GM19193 (cell line): ENCODE results near the gene AMN.

Experiments used
- POLR2A ChIP-seq: IDR thresholded peaks from 4 replicates; pipeline ENCODE4 v1.6.1; 2011; ENCODE audit not compliant: insufficient read depth, insufficient read length; ENCODE audit errors: extremely low read depth

The AMN gene

GRCh38 chr14:102922490-102923200 is at the start of gene AMN:
TSS of gene AMN (plus strand) at chr14:102922663. CDS start at chr14:102922689, 26 bp downstream.
- no peak for TF ChIP-seq POLR2A

- no peak for TF ChIP-seq POLR2A
Measured at GRCh38 chr14:102873131-102873530, 49.3 kb upstream of the AMN start.

DNA sequence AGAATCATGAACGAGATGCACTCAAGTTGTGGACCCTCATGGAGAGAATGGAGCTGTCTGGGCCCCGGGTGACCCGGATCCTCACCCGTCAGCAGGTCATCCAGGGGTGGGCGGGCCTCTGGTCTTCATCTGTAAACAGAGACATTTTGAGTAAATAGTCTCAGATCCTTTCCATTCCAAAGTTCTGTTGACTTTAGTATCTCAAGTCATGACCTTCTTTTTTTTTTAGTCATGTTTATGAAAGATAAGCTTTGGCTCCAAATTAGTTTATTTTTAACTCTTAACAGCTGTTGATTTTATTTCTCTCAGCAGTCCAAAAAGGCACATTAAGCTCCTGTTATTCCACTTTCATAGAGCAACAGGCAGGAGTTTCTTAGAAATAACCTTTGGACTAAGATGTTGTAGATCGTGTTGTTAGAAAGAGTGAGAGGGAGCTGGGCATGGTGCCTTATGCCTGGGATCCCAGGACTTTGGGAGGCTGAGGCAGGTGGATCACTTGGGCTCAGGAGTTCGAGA is 48.9 kb upstream of the AMN start:
- TF ChIP-seq POLR2A = no peak

DNA sequence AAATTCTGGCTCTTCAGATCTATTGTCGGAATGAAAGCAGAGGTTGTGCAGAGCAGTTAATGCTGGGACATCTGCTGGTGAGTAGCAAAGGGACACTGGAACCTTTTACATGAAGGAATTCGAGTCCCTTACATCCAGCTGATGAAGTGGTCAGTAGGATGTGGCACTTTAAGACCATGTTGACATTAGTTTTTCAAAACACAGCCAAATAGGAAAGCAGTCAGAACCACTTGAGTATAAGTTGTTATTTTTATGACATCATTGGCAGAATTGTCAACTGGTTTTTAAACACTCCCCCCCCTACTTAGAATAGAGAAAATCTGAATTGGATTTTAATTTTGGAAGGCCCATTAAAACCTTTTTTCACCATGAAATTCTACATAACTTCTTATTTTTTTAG is 46.8 kb upstream of the AMN start:
- no peak for TF ChIP-seq POLR2A

GRCh38 chr14:102878174-102878969 is 44.1 kb upstream of the AMN start:
- peak; percentile 9 for TF ChIP-seq POLR2A

DNA sequence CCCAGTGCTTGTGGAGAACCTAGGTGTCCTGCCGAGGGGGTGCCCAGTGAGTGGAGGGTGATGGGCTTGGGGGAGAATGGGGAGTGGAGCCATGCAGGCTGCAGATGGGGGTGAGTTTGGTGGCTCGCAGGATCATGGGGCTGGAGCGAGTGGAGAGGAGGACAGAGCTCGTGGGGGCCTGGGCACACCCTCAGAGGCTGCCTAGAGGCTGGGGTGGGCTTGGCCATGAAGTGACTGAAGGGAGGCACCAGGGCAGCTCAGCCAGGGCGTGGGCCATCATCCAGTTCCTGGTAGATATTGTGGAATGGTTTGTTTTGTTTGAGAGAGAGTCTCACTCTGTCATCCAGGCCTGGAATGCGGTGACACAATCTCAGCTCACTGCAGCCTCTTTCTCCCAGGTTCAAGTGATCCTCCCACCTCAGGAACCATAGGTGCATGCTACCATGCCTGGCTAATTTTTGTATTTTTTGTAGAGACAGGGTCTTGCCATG is 43.4 kb upstream of the AMN start:
- no peak for TF ChIP-seq POLR2A

GRCh38 chr14:102882226-102882906 is 40.1 kb upstream of the AMN start:
- peak; percentile 27 for TF ChIP-seq POLR2A

DNA sequence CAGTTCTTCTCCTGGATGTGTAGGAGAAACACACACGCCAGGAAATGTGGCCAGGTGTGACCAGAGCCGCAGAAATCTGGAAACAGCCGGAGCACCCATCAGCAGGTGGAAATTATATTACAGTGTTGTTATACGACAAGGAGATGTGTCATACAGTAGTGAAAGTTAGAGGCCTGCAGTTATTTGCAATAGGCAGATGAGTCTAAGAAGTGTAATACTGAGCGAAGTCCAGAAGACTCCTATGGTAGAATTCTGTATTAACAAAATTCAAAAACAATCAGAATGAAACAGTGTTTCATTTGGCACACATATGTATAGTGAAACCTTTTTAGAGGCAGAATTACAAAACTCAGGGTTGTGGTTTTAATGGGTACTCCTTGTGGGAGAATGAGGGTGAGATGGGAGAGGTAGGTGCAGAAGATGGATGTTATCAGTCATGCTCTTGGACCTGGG is 39.3 kb upstream of the AMN start:
- TF ChIP-seq POLR2A = no peak

DNA sequence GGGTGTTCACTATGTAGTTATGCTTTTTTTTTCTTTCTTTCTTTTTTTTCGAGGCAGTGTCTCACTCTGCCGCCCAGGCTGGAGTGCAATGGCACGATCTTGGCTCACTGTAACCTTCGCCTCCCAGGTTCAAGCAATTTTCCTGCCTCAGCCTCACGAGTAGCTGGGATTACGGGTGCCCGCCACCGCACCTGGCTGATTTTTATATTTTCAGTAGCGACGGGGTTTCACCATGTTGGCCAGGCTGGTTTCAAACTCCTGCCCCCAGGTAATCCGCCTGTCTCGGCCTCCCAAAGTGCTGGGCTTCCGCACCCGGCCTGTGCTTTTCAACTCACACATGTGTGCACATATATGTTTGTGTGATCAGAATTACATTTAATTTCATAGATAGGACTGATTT is 38.9 kb upstream of the AMN start:
- no peak for TF ChIP-seq POLR2A

DNA sequence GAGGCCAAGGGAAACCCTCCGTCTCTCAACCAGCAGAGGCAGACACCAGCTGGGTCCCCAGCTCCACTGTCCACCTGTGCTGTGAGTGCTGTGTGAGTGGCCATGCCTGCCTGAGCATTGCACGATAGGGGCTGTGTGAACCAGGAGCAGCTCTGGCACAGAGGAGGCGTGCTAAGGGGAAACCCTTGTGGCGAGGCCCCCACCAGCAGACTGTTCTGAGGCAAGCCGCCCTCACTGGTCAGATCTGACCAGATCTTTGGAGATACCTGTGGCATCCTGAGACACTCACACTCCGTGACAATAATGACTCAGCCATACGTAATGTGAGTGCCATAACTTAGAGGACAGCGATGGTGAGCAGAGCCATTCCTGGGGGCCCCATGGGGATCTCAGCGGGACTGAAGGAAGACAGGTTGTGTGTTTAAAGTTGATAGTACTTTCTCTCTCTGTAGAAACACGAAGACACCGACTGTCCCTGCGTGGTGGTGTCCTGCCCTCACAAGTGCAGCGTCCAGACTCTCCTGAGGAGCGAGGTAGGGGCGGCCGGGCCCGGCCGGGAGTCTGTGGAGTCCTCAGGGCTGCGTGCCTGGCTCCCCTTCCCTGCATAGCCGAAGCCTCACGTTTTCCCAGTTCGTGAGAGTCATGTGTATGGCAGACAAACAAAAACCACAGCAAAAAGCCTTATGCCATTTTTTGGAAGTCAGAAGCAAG is 36.6 kb upstream of the AMN start:
- TF ChIP-seq POLR2A = peak; percentile 12

DNA sequence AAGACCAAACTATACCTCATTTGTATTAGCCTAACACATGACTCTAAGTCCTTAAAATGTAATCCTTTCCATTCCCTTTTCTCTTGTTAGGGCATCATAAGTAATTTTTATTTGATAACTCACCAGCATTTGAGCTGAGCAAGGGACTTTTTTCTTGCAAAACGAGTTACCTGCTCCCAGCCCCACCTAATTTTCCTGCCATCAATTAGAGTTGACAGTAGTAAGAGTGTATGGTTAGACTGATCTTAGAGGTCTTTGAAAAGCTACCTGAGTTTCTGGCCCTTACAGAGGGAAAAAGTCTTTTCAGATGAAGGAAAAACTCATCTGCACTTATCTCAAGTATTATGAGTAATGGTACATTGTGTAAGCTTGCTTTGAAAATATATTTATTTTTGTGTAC is 33.7 kb upstream of the AMN start:
- no peak for TF ChIP-seq POLR2A

DNA sequence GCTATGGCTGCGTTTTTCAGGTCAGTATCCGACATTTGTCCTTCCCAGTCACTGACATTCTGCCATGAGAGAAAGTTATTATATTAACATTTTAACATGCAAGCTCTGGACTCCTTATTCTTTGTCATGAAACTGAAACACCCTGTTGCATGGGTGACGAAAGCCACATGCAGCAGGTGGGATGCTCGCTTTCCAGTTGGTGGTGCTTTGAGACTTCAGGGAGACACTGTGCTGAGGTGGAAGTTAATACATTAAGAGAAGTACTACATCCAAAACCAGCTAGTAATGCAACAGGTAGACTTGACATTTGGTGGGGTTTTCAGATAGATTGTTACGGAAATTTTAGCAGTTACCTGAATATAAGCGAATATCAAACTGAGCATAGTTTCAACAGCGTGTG is 32.8 kb upstream of the AMN start:
- no peak for TF ChIP-seq POLR2A

DNA sequence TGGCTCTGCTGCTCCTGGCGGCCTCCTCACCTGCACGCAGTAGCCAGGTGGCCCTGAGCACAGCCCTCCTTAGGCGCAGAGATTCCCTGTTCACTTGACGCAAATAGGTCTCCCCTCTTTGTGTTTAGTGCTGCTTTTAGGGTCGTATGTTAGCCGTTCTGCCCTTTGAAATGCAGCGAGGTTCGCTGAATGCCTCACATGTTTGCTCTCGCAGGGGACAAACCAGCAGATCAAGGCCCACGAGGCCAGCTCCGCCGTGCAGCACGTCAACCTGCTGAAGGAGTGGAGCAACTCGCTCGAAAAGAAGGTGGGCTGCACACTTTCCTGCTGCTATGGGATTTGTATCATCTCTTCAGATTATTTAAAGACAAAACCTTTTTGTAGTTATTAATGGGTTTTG is 31.4 kb upstream of the AMN start:
- no peak for TF ChIP-seq POLR2A

DNA sequence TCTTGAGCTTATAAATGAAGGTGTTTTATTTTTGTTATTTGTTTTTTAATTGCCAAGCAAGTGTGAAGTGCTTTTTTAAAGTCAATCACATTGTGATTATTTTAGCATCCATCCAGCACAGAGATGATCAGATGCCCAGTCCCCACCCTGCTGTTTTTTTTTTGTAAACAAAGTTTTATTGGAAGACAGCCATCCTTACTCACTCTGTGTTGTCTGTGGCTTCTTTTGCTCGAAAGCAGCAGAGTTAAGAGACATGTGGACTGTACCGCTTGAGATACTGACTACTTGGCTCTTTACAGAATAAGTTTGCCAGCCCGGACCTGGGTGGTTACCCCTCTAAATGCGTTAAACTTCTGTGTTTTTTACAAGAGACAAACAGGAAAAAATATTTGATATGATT is 30.9 kb upstream of the AMN start:
- no peak for TF ChIP-seq POLR2A
